GM12891 (cell line): ENCODE data around the gene RPS6KA2.
"Not testable (repeated sequence)": the region's sequence is repeated elsewhere in the genome, so short reads cannot be mapped to it uniquely, and the experiment has no call there.

Experiments used
- PAX5 ChIP-seq: IDR thresholded peaks from 2 replicates; pipeline ENCODE4 v1.6.1; 2011; ENCODE audit warnings: low read length, moderate library complexity, mild to moderate bottlenecking; ENCODE audit not compliant: insufficient read depth, severe bottlenecking
- POLR2A ChIP-seq: IDR thresholded peaks from 2 replicates; pipeline ENCODE4 v1.6.1; 2011; ENCODE audit warnings: low read depth, low read length, control low read depth
- POLR2AphosphoS5 ChIP-seq: IDR thresholded peaks from 2 replicates; pipeline ENCODE4 v1.6.1; 2011; ENCODE audit warnings: low read depth, low read length, control low read depth
- POU2F2 ChIP-seq: IDR thresholded peaks from 2 replicates; pipeline ENCODE4 v1.6.1; 2011; ENCODE audit warnings: low read depth, mild to moderate bottlenecking, control low read depth, low read length, moderate library complexity
- SPI1 ChIP-seq: IDR thresholded peaks from 2 replicates; pipeline ENCODE4 v1.6.1; 2011; ENCODE audit warnings: low read depth, low read length, control low read depth
- TAF1 ChIP-seq: IDR thresholded peaks from 2 replicates; pipeline ENCODE4 v1.6.1; 2011; ENCODE audit warnings: low read depth, low read length, control low read depth

- TF ChIP-seq POLR2A, POLR2AphosphoS5, SPI1, TAF1, POU2F2, PAX5: not testable (repeated sequence)
Observed at GRCh38 chr6:166539011-166539385, 88.1 kb downstream of the RPS6KA2 start.
